HepG2 (cell line): Measurements from ENCODE around the gene RABGAP1. TPM values are rescaled to one million over a fixed set of nuclear protein-coding genes. Genes with fewer than 3 reads are reported as not detected.

Experiments
- BCL6 ChIP-seq: IDR thresholded peaks from 2 replicates; pipeline ENCODE4 v1.6.1; 2016; ENCODE audit warnings: missing genetic modification reagents, missing compliant biosample characterization
- GPN1 ChIP-seq: sonication (generic); formaldehyde crosslinking; IDR thresholded peaks from 2 replicates; pipeline ENCODE4 v1.5.1; 2020; ENCODE audit warnings: missing genetic modification reagents, borderline replicate concordance
- HHEX ChIP-seq: IDR thresholded peaks from 2 replicates; pipeline ENCODE4 v1.6.1; 2016; ENCODE audit warnings: control low read depth
- MAZ ChIP-seq, 2 experiments: sonication (generic) in 1 of 2; formaldehyde crosslinking in 1 of 2; IDR thresholded peaks; 2 replicates each; pipeline versions ENCODE4 v1.5.0 to v1.6.1; 2012 to 2020; ENCODE audit warnings: low read depth in 2 of 2, mild to moderate bottlenecking in 2 of 2, borderline replicate concordance in 1 of 2, improper control_type of control experiment in 1 of 2, low read length in 1 of 2, missing genetic modification reagents in 1 of 2, moderate library complexity in 1 of 2
- NAIF1 ChIP-seq: sonication (generic); formaldehyde crosslinking; IDR thresholded peaks from 2 replicates; pipeline ENCODE4 v1.5.0; 2020; ENCODE audit warnings: mild to moderate bottlenecking, missing genetic modification reagents, borderline replicate concordance
- NR2F1 ChIP-seq, 2 experiments: fragments of 450-650 bp in 1 of 2; formaldehyde crosslinking in 1 of 2; IDR thresholded peaks; 2 replicates each; pipeline versions ENCODE4 v1.5.0 to v1.6.1; 2016 to 2020; ENCODE audit warnings: mild to moderate bottlenecking in 1 of 2, missing compliant biosample characterization in 1 of 2, missing genetic modification reagents in 1 of 2, moderate library complexity in 1 of 2
- POGZ ChIP-seq: sonication (generic); formaldehyde crosslinking; IDR thresholded peaks from 2 replicates; pipeline ENCODE4 v1.4.0; 2020; ENCODE audit warnings: mild to moderate bottlenecking, missing genetic modification reagents
- RNF2 ChIP-seq: fragments of 450-650 bp; conservative IDR thresholded peaks from 2 replicates; pipeline ENCODE4 v1.6.1; 2016; ENCODE audit warnings: low read depth
- TBL1XR1 ChIP-seq: fragments of 150-350 bp; IDR thresholded peaks from 2 replicates; pipeline ENCODE4 v1.6.1; 2014; ENCODE audit warnings: borderline replicate concordance, low read length; ENCODE audit not compliant: partially characterized antibody
- TERF1 ChIP-seq: sonication (generic); formaldehyde crosslinking; IDR thresholded peaks from 2 replicates; pipeline ENCODE4 v1.8.0; 2022; ENCODE audit warnings: mild to moderate bottlenecking, missing genetic modification reagents, moderate library complexity
- THYN1 ChIP-seq: sonication (generic); formaldehyde crosslinking; IDR thresholded peaks from 2 replicates; pipeline ENCODE4 v1.8.1; 2023; ENCODE audit warnings: low read depth, mild to moderate bottlenecking, moderate library complexity, missing genetic modification reagents, borderline replicate concordance
- TOPORS ChIP-seq: sonication (generic); formaldehyde crosslinking; IDR thresholded peaks from 2 replicates; pipeline ENCODE4 v1.8.0; 2023; ENCODE audit warnings: mild to moderate bottlenecking, missing genetic modification reagents
- U2AF1 ChIP-seq: fragments of 200-400 bp; formaldehyde crosslinking; optimal IDR thresholded peaks from 2 replicates; pipeline ENCODE3; 2017; ENCODE audit warnings: mild to moderate bottlenecking, low read depth, low read length
- U2AF2 ChIP-seq: fragments of 200-400 bp; formaldehyde crosslinking; IDR thresholded peaks from 2 replicates; pipeline ENCODE4 v1.6.1; 2017; ENCODE audit warnings: low read depth, mild to moderate bottlenecking, low read length
- ZNF253 ChIP-seq: sonication (generic); formaldehyde crosslinking; IDR thresholded peaks from 2 replicates; pipeline ENCODE4 v1.8.0; 2022; ENCODE audit warnings: mild to moderate bottlenecking, missing genetic modification reagents, borderline replicate concordance
- ZNF260 ChIP-seq: sonication (generic); formaldehyde crosslinking; IDR thresholded peaks from 2 replicates; pipeline ENCODE4 v1.4.0; 2020; ENCODE audit warnings: missing genetic modification reagents, low read depth, mild to moderate bottlenecking, borderline replicate concordance
- ZNF30 ChIP-seq: sonication (generic); formaldehyde crosslinking; IDR thresholded peaks from 2 replicates; pipeline ENCODE4 v1.5.0; 2020; ENCODE audit warnings: mild to moderate bottlenecking, missing genetic modification reagents
- ZNF335 ChIP-seq: sonication (generic); formaldehyde crosslinking; IDR thresholded peaks from 2 replicates; pipeline ENCODE4 v1.4.0; 2020; ENCODE audit warnings: missing genetic modification reagents
- ZSCAN9 ChIP-seq: IDR thresholded peaks from 2 replicates; pipeline ENCODE4 v1.6.1; 2016; ENCODE audit warnings: borderline replicate concordance
- polyA plus RNA-seq, 8 experiments: library from polyadenylated mRNA; depleted of rRNA in 3 of 8; stranded (reverse) in 7 of 8; unstranded in 1 of 8; fragments of >200 nt; fragmentation: Illumina TruSeq in 4 of 8; extraction: Trizol in 4 of 8; gene quantifications; 2 replicates each; pipeline versions ENCODE4 v1.2.1 to v1.2.3, GENCODE V29; 2011 to 2016; ENCODE audit warnings: low read depth in 4 of 8, missing spikeins in 1 of 8, mixed read lengths in 1 of 8; ENCODE audit not compliant: insufficient read depth in 1 of 8
- total RNA-seq, 5 experiments: library from RNA; depleted of rRNA; stranded (reverse); fragments of >200 nt; fragmentation: Illumina TruSeq; extraction: Trizol; gene quantifications; 2 replicates each; pipeline ENCODE4 v1.2.3, GENCODE V29; 2016; ENCODE audit warnings: low read depth in 1 of 5
- TF ChIP-seq, protein P1 (sequence below): sonication (generic); formaldehyde crosslinking; IDR thresholded peaks from 2 replicates; pipeline ENCODE4; 2020; ENCODE audit warnings: missing genetic modification reagents, mild to moderate bottlenecking, borderline replicate concordance
- TF ChIP-seq, protein P2 (sequence below): sonication (generic); formaldehyde crosslinking; IDR thresholded peaks from 2 replicates; pipeline ENCODE4 v1.8.0; 2022; ENCODE audit warnings: low read depth, missing genetic modification reagents
- TF ChIP-seq, protein P3 (sequence below): IDR thresholded peaks from 2 replicates; pipeline ENCODE4 v1.6.1; 2018; ENCODE audit warnings: missing genetic modification reagents, mild to moderate bottlenecking, missing compliant biosample characterization

The RABGAP1 gene
- total and polyA plus RNA-seq, 2 of the 13 experiments (the other 11 are each of a cell fraction or from before 2014, with no cell fraction given): 19.1 to 19.3 TPM

- TF ChIP-seq TBL1XR1: no peak
- TF ChIP-seq U2AF2: no peak
- TF ChIP-seq MAZ (IDR thresholded peaks at IDR 0.05; ENCODE audit: borderline replicate concordance, low read depth, low read length): no peak
- peak; percentile 65; the same call in 1 of the 2 replicates for TF ChIP-seq MAZ (CRISPR knock-in tag; IDR thresholded peaks at IDR 0.05; ENCODE audit: low read depth)
- no peak for TF ChIP-seq ZNF253 (CRISPR knock-in tag)
- TF ChIP-seq ZNF30 (CRISPR knock-in tag): no peak
- no peak for TF ChIP-seq ZNF260 (CRISPR knock-in tag)
- peak; percentile 31; the same call in 1 of the 2 replicates for TF ChIP-seq BCL6 (CRISPR knock-in tag)
- peak; percentile 94 for TF ChIP-seq ZNF335
- TF ChIP-seq ZSCAN9 (CRISPR knock-in tag): 0 out of 2 replicates have a peak, but pooled peaks have one; percentile 55
- TF ChIP-seq, protein P1, sequence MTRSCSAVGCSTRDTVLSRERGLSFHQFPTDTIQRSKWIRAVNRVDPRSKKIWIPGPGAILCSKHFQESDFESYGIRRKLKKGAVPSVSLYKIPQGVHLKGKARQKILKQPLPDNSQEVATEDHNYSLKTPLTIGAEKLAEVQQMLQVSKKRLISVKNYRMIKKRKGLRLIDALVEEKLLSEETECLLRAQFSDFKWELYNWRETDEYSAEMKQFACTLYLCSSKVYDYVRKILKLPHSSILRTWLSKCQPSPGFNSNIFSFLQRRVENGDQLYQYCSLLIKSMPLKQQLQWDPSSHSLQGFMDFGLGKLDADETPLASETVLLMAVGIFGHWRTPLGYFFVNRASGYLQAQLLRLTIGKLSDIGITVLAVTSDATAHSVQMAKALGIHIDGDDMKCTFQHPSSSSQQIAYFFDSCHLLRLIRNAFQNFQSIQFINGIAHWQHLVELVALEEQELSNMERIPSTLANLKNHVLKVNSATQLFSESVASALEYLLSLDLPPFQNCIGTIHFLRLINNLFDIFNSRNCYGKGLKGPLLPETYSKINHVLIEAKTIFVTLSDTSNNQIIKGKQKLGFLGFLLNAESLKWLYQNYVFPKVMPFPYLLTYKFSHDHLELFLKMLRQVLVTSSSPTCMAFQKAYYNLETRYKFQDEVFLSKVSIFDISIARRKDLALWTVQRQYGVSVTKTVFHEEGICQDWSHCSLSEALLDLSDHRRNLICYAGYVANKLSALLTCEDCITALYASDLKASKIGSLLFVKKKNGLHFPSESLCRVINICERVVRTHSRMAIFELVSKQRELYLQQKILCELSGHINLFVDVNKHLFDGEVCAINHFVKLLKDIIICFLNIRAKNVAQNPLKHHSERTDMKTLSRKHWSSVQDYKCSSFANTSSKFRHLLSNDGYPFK (CRISPR knock-in tag): peak; percentile 85; the same call in 1 of the 2 replicates
- TF ChIP-seq NAIF1 (CRISPR knock-in tag): peak; percentile 50; the same call in 1 of the 2 replicates
- TF ChIP-seq RNF2: no peak
- peak; percentile 46 for TF ChIP-seq U2AF1
- TF ChIP-seq GPN1: no peak
- TF ChIP-seq, protein P2, sequence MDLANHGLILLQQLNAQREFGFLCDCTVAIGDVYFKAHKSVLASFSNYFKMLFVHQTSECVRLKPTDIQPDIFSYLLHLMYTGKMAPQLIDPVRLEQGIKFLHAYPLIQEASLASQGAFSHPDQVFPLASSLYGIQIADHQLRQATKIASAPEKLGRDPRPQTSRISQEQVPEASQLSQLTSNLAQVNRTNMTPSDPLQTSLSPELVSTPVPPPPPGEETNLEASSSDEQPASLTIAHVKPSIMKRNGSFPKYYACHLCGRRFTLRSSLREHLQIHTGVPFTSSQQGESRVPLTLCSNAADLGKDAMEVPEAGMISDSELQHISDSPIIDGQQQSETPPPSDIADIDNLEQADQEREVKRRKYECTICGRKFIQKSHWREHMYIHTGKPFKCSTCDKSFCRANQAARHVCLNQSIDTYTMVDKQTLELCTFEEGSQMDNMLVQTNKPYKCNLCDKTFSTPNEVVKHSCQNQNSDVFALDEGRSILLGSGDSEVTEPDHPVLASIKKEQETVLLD: no peak
- TF ChIP-seq POGZ (CRISPR knock-in tag): no peak
- TF ChIP-seq THYN1 (CRISPR knock-in tag): no peak
- TF ChIP-seq TOPORS (CRISPR knock-in tag): 0 out of 2 replicates have a peak, but pooled peaks have one; percentile 24
- no peak for TF ChIP-seq TERF1 (CRISPR knock-in tag)
- TF ChIP-seq HHEX: no peak
- no peak for TF ChIP-seq NR2F1 (CRISPR knock-in tag; IDR thresholded peaks at IDR 0.05)
- TF ChIP-seq, protein P3, sequence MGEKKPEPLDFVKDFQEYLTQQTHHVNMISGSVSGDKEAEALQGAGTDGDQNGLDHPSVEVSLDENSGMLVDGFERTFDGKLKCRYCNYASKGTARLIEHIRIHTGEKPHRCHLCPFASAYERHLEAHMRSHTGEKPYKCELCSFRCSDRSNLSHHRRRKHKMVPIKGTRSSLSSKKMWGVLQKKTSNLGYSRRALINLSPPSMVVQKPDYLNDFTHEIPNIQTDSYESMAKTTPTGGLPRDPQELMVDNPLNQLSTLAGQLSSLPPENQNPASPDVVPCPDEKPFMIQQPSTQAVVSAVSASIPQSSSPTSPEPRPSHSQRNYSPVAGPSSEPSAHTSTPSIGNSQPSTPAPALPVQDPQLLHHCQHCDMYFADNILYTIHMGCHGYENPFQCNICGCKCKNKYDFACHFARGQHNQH: peak; percentile 44; the same call in 1 of the 2 replicates
Measured at GRCh38 chr9:122912964-122913673, 27.7 kb upstream of the RABGAP1 start, which contains the start of gene ZBTB6 (continued).
